Stimulated activated CD4-positive, alpha-beta T cell treated with anti-CD3 and anti-CD28 coated beads, Interleukin-1b, Interleukin-23, amount 100 ng/mL, for 48 hours (primary cell): ENCODE measurements around the gene FOXK1.
"Not testable (repeated sequence)": the region's sequence is repeated elsewhere in the genome, so short reads cannot be mapped to it uniquely, and the experiment has no call there.

Source experiments
- DNase-seq: peaks from one replicate; pipeline ENCODE4 v3.0.0-alpha.2; 2020

Gene FOXK1

GRCh38 chr7:4667776-4668509 lies 14.2 kb upstream of the FOXK1 start:
- no peak for DNase-seq

GRCh38 chr7:4668510-4668847 lies 13.6 kb upstream of the FOXK1 start:
- no peak for DNase-seq

- DNase-seq = no peak
These were observed 11.3 kb upstream of the FOXK1 start for GRCh38 chr7:4670791-4671190.

- no peak for DNase-seq
These were observed 6.2 kb upstream of the FOXK1 start for GRCh38 chr7:4675771-4676367.

GRCh38 chr7:4677518-4677917 lies 4.6 kb upstream of the FOXK1 start:
- not testable (repeated sequence) for DNase-seq

- DNase-seq = no peak
These were observed 760 bp upstream of the FOXK1 start for GRCh38 chr7:4681218-4681851.

GRCh38 chr7:4682621-4683042 lies 537 bp downstream of the FOXK1 start:
- peak; percentile 35 for DNase-seq

GRCh38 chr7:4683043-4683883 lies 1.2 kb downstream of the FOXK1 start:
- DNase-seq = peak; percentile 9

GRCh38 chr7:4683884-4684565 lies 1.9 kb downstream of the FOXK1 start:
- DNase-seq = peak; percentile 28

- DNase-seq = no peak
These were observed 2.8 kb downstream of the FOXK1 start for GRCh38 chr7:4684846-4685245.

- DNase-seq = not testable (repeated sequence)
These were observed 3.6 kb downstream of the FOXK1 start for GRCh38 chr7:4685676-4686075.

GRCh38 chr7:4687956-4688355 lies 5.9 kb downstream of the FOXK1 start:
- no peak for DNase-seq

GRCh38 chr7:4689151-4689550 lies 7.1 kb downstream of the FOXK1 start:
- no peak for DNase-seq

- DNase-seq = no peak
These were observed 7.6 kb downstream of the FOXK1 start for GRCh38 chr7:4689668-4690067.

- no peak for DNase-seq
These were observed 9.1 kb downstream of the FOXK1 start for GRCh38 chr7:4690953-4691856.

GRCh38 chr7:4692055-4692454 lies 10.0 kb downstream of the FOXK1 start:
- no peak for DNase-seq

- not testable (repeated sequence) for DNase-seq
These were observed 10.5 kb downstream of the FOXK1 start for GRCh38 chr7:4692622-4693021.

- no peak for DNase-seq
These were observed 11.1 kb downstream of the FOXK1 start for GRCh38 chr7:4693152-4693551.

- DNase-seq = no peak
These were observed 11.7 kb downstream of the FOXK1 start for GRCh38 chr7:4693749-4694148.

- no peak for DNase-seq
These were observed 12.2 kb downstream of the FOXK1 start for GRCh38 chr7:4694305-4694704.

GRCh38 chr7:4698707-4699275 lies 16.7 kb downstream of the FOXK1 start:
- DNase-seq = no peak
